ENCODE results near the gene PSMB2. TPM values are rescaled to one million over a fixed set of nuclear protein-coding genes. Genes with fewer than 3 reads are reported as not detected.

PSMB2 gene
- total RNA-seq, 1 experiment from 2014 or later = 122 TPM

GRCh38 chr1:35629051-35629450, 12.3 kb downstream of the PSMB2 start:
- no peak overlapping the region for H3K4me2 ChIP-seq (ENCODE audit: low read length)
- ChIA-PET CTCF (no interaction called here), POLR2A (no interaction called here), RAD21 (ENCODE audit: low non-redundant PET in 1 of 2, low total read pairs in 2 of 2, uncharacterized antibody in 2 of 2, unreplicated experiment in 2 of 2) (no interaction called here)
- H2AFZ ChIP-seq (ENCODE audit: low read depth, low read length, poor library complexity, severe bottlenecking) = no peak overlapping the region
- H3K9me2 ChIP-seq (ENCODE audit: insufficient read depth) = no peaks in the 10 kb centered on the region
- H3K27me3 ChIP-seq (ENCODE audit: insufficient read depth, low read length) = no peaks in the 10 kb centered on the region
- no peak overlapping the region for H3K4me3 ChIP-seq (replicated peaks in 1 of 2; ENCODE audit: low read depth in 1 of 2, low read length in 2 of 2)
- TF ChIP-seq RAD21 (IDR thresholded peaks at IDR 0.05; ENCODE audit: low read depth) = no peak
- TF ChIP-seq POLR2AphosphoS5 (IDR thresholded peaks at IDR 0.05; ENCODE audit: low read depth, low read length) = no peak
- no peak for TF ChIP-seq SRF (IDR thresholded peaks at IDR 0.05; ENCODE audit: low read depth)
- no peak for TF ChIP-seq YY1 (IDR thresholded peaks at IDR 0.05; ENCODE audit: extremely low read depth, insufficient replicate concordance, low read depth, low read length)
- TF ChIP-seq POLR2A (IDR thresholded peaks at IDR 0.05; ENCODE audit: borderline replicate concordance, extremely low read depth, insufficient read depth, insufficient read length) = no peak
- TF ChIP-seq SP1 (IDR thresholded peaks at IDR 0.05; ENCODE audit: low read depth) = no peak
- H3K9ac ChIP-seq (ENCODE audit: low read length) = no peak overlapping the region
- H3K79me2 ChIP-seq (ENCODE audit: insufficient read depth, low read length) = peaks cover 95% of the 10 kb centered on the region
- peaks cover 6% of the 10 kb centered on the region; the same call in 1 of the 2 replicates for H4K20me1 ChIP-seq (ENCODE audit: insufficient read depth)
- DNase-seq (ENCODE audit: low read depth, low spot score) (no peak), ATAC-seq (no peak)
- intact Hi-C loops (cut with micrococcal nuclease) = no loop called here
- H3K4me1 ChIP-seq (ENCODE audit: control insufficient read depth in 1 of 2, insufficient read depth in 2 of 2, low read length in 2 of 2) = no peaks in the 10 kb centered on the region
- no peaks in the 10 kb centered on the region for H3K9me3 ChIP-seq (ENCODE audit: control insufficient read depth in 1 of 2, insufficient read depth in 1 of 2, low read depth in 1 of 2, low read length in 2 of 2)
- BruUV-seq (replicated peaks) = no TSS peak
- H3K36me3 ChIP-seq (ENCODE audit: control insufficient read depth in 1 of 2, insufficient read depth in 2 of 2, low read length in 2 of 2) = peaks cover 49 to 57% of the 10 kb centered on the region in 2 experiments
- H3K27ac ChIP-seq (ENCODE audit: low read depth, low read length) = no peak overlapping the region

GRCh38 chr1:35623832-35624231, 17.5 kb downstream of the PSMB2 start:
- Histone ChIP-seq H3K27me3 (ENCODE audit: insufficient read depth, low read length) (no peaks in the 10 kb centered on the region), H4K20me1 (ENCODE audit: insufficient read depth) (peaks cover 19% of the 10 kb centered on the region; the same call in 1 of the 2 replicates), H3K79me2 (ENCODE audit: insufficient read depth, low read length) (peaks cover 94% of the 10 kb centered on the region), H3K9me3 (ENCODE audit: control insufficient read depth in 1 of 2, insufficient read depth in 1 of 2, low read depth in 1 of 2, low read length in 2 of 2) (no peaks in the 10 kb centered on the region), H3K4me2 (ENCODE audit: low read length) (no peak overlapping the region), H3K4me1 (ENCODE audit: control insufficient read depth in 1 of 2, insufficient read depth in 2 of 2, low read length in 2 of 2) (no peaks in the 10 kb centered on the region), H2AFZ (ENCODE audit: low read depth, low read length, poor library complexity, severe bottlenecking) (no peak overlapping the region), H3K9ac (ENCODE audit: low read length) (no peak overlapping the region), H3K9me2 (ENCODE audit: insufficient read depth) (no peaks in the 10 kb centered on the region), H3K27ac (ENCODE audit: low read depth, low read length) (no peak overlapping the region), H3K36me3 (ENCODE audit: control insufficient read depth in 1 of 2, insufficient read depth in 2 of 2, low read length in 2 of 2) (peaks cover 32 to 34% of the 10 kb centered on the region in 2 experiments), H3K4me3 (replicated peaks in 1 of 2; ENCODE audit: low read depth in 1 of 2, low read length in 2 of 2) (no peak overlapping the region)
- RAD21 ChIA-PET (ENCODE audit: low non-redundant PET in 1 of 2, low total read pairs in 2 of 2, uncharacterized antibody in 2 of 2, unreplicated experiment in 2 of 2) = no interaction called here
- POLR2A ChIA-PET = no interaction called here
- DNase-seq (ENCODE audit: low read depth, low spot score) = no peak
- BruUV-seq (replicated peaks) = no TSS peak
- CTCF ChIA-PET = interaction anchor here (1.1 kb wide), 1 partner anchor 12 kb away, joined by 4 read pairs; no protein-coding TSS in a partner anchor
- intact Hi-C loops (cut with micrococcal nuclease) = no loop called here
- ATAC-seq = no peak
- TF ChIP-seq EGR1 (IDR thresholded peaks at IDR 0.05; ENCODE audit: low read depth) = no peak
- TF ChIP-seq FOSL1 (IDR thresholded peaks at IDR 0.05; ENCODE audit: low read depth) = no peak
- TF ChIP-seq SIN3A (IDR thresholded peaks at IDR 0.05; ENCODE audit: low read depth) = no peak
- TF ChIP-seq TCF7L2 (IDR thresholded peaks at IDR 0.05; ENCODE audit: borderline replicate concordance, extremely low read depth, insufficient read depth, insufficient read length) = no peak
- no peak for TF ChIP-seq JUND (IDR thresholded peaks at IDR 0.05)
- TF ChIP-seq ELF1 (IDR thresholded peaks at IDR 0.05; ENCODE audit: borderline replicate concordance, low read depth) = no peak
- no peak for TF ChIP-seq ATF3 (IDR thresholded peaks at IDR 0.05)

Measured in HCT116 (cell line).